Hindlimb muscle (tissue), 1 donor: ENCODE measurements around the gene SLC16A6. TPM values are rescaled to one million over a fixed set of nuclear protein-coding genes. Genes with fewer than 3 reads are reported as not detected.
A peak's percentile ranks its signal among the peaks of the same experiment; 100 is the strongest.
"Not testable (repeated sequence)": the region's sequence is repeated elsewhere in the genome, so short reads cannot be mapped to it uniquely, and the experiment has no call there.

Experiments
- DNase-seq: peaks from one replicate; pipeline ENCODE4 v3.0.0-alpha.2; 2013
- polyA plus RNA-seq: library from polyadenylated mRNA; unstranded; fragments of 120-200 nt; gene quantifications from one replicate; pipeline ENCODE4 v1.2.1, GENCODE V29; 2013; ENCODE audit not compliant: insufficient read length

Gene SLC16A6
- polyA plus RNA-seq, 1 donor, result 0.72 TPM

- no peak for DNase-seq
Observed at GRCh38 chr17:68310152-68310551, 19.2 kb upstream of the SLC16A6 start.

DNA sequence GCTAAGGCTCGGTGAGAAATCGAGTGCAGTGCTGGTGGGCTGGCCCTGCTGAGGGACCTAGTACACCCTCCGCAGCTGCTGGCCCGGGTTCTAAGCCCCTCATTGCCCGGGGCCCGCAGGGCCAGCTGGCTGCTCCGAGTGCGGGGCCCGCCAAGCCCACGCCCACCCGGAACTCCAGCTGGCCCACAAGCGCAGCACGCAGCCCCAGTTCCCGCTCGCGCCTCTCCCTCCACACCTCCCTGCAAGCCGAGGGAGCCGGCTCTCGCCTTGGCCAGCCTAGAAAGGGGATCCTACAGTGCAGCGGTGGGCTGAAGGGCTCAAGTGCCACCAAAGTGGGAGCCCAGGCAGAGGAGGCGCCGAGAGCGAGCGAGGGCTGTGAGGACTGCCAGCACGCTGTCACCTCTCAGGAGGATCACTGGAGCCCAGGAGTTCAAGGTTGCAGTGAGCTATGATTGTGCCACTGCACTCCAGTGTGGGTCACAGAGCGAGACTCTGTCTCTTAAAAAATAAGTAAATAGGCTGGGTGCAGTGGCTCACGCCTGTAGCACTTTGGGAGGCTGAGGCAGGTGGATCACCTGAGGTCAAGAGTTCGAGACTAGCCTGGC, 18.2 kb upstream of the SLC16A6 start:
- DNase-seq, result not testable (repeated sequence)

GRCh38 chr17:68308486-68308885, 17.6 kb upstream of the SLC16A6 start:
- DNase-seq, result not testable (repeated sequence)

DNA sequence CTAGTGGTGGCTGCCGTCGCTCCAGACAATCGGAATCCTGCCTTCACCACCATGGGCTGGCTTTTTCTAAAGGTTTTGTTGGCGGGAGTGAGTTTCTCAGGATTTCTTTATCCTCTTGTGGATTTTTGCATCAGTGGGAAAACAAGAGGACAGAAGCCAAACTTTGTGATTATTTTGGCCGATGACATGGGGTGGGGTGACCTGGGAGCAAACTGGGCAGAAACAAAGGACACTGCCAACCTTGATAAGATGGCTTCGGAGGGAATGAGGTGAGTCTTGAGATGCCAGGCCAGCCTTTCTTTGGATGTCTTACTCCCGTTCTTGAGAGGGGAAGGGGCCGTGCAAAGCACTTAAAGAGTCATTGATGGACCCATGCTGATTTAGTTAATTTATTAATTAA, 16.5 kb upstream of the SLC16A6 start:
- no peak for DNase-seq

DNA sequence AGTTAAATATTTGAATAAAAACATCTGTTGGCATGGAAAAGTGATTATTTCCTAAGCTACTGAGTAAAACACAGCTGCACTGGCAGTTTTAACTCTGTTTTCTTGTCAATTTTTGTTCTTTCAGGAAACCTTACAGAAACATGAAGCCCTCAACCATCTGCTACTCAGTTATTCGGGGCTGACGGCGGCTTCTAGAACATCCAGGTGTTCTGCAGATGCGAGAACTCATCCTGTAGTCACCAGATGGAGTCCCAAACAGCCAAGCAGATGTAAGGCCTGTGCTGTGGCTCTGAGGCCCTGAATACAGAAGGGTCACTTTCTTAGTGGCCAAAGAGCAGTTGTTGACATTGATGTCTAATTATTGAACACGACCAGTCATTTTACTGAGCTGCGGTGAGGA, 15.9 kb upstream of the SLC16A6 start:
- no peak for DNase-seq

DNA sequence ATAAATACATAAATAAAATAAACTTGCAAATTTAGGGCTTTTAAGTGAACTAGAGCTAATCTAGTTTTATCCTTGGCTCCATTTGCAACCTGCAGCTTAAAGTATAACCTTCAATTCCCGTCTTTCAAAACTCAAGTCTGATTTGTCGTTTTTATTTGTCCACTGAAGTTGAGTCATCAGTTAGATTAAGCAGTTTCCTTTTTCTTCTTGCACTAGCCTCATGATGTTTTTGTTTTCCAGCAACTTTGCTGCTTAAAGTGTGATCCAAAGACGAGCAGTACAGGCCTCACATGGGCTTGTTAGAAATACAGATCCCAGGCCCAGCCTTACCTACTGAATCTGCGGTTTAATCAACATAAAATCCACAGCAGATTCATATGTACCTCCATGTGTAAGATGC, 14.2 kb upstream of the SLC16A6 start:
- no peak for DNase-seq

GRCh38 chr17:68304706-68305105, 13.8 kb upstream of the SLC16A6 start:
- no peak for DNase-seq

DNA sequence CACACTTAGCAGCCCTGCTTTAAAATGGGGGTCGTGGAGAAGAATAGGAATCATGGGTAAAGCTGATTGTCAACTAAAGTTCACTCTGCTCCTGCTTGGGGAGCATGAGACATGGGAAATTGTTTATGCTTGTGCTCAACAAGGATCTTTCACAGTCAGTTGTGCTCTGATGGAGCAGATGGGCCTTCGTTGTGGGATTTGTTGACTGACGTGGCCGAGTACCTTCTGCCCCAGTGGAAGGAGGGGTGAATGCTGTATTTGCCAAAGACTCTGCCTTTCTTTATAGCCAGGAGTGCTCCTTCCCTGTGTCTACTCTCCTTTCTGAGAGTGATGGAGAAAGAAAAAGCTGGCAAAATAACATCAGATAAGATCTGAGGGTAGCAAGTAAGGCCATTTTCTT, 11.7 kb upstream of the SLC16A6 start:
- DNase-seq, result no peak

DNA sequence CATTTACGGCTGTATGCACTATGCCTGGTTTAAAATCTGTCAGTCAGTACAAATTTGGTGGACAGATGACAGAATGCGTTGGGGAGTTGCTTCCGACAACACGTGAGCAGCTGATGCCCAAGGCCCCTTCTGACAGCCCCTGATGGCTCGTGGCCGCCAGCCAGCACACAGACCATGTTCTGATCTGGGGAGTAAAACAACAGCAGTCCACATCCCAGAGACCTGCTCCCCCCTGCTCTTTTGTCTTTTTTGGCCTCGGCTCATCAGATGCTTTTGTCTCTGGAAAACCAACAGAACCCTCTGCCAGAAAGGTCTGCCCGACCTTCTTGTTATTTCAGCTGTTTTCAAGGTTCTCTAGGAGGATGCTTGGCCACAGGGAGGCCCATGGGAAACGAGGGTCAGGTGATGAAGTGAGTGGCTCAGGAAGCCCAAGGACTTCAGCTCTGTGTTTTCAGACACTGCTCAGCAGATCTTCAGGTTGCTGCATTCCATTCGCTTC, 11.2 kb upstream of the SLC16A6 start:
- no peak for DNase-seq

DNA sequence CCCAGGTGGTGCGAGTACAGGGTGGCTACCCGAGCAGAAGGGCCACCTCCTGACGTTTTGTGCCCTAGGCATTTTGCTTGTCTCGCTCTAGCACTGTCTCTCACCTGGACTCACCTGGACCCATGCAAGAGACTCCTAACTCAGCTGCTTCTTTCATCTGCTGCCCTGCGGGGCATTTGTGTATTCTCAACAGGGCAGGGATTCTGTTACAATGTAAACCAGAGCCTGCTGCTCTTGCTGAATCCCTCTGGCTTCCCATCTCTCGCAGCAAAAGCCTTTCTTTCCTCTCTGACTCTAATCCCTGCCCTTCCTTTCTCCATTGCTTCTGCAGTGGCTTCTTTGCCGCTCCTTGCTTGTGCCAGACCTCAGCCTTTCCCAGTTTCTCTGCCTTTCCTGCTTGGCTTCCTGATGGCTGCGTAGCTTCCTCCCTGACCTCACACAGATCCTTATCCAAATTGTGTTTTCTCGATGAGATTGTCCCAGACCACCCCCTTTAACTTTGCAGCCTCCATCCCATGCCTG, 10.6 kb upstream of the SLC16A6 start:
- DNase-seq, result no peak

GRCh38 chr17:68299817-68300216, 8.9 kb upstream of the SLC16A6 start:
- no peak for DNase-seq

- no peak for DNase-seq
Observed at GRCh38 chr17:68298601-68299000, 7.7 kb upstream of the SLC16A6 start.

DNA sequence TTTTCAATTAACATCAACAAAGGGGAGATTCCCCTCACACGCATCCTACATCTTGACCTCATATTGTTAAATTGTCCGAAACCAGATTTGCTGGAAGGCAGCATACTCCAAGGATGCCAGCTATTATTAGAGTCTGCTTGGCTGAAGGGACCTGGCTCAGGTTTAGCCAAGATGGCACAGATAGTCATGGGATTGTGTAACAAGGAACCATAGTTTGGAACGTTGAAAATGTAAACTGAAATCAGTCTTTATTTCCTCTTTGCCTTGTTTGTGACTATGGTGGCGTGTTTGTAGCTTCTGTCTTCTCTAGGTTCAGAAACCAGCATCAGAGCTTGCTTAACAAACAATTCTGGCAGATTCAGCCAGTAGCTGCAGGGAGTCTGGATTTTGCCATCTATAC, 6.3 kb upstream of the SLC16A6 start:
- no peak for DNase-seq

DNA sequence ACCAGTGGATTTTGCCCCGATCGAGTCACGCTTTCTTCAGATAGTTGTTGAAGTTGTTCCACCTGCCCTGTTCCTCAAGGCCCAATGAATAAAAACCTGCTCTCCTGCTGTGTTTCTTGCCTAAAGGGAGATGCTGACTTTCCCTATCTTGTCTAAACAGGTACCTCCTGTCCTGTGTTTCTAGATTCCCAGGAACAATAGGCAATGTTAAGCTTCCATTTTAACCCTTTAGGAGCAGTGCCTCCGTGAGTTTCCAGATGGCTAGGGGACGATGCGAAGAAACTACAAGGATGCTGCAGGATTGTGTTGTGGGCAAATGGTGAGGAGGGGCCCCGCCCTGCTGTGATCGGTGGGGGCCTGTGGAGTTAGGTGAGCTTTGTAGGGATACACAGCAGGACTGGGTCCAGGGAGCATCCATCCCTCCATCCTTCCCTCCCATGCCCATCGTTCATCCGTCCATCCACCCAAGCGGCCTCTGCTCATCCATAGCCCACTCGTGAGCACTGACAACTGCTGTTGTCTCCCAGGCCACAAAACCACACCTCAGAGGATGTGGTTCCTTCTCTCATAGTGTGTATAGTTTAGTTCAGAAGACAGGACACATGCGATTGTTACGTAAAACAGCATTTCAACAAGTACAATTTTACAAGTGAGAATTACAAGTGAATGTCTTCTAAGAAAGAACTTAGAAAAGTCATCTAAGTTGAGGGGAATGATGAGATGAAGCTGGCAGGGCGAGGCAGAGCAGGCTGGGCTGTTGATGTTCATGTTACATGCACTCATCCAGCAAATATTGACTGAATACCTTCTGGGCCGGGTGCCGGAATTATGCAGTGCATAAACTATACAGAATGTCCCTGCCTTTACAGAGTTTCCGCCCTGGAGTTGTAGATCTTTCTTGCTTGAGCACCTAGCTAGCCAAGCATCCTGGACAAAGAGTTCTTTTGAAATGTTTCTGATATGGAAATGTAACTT, 5.6 kb upstream of the SLC16A6 start:
- DNase-seq, result no peak

GRCh38 chr17:68295086-68295485, 4.2 kb upstream of the SLC16A6 start:
- DNase-seq, result no peak

DNA sequence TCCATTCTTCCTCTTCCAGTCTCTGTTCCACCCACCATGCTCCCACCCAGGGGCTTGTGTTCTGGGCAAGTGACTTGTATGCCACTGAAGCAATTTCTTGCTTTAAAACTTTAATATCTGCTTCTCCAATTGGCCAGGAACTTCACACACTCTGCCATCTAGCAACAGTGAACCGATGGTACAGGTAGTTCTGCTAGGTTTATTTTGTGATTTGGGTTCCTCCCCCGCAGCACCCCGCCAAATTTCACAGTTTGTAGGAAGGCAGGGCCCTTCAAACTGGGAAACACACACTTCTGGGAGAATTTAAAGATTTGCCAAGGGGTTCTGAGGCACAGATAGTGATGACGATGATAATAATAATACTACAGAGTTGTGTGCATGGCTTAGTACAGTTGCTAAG, 3.7 kb upstream of the SLC16A6 start:
- DNase-seq, result no peak

DNA sequence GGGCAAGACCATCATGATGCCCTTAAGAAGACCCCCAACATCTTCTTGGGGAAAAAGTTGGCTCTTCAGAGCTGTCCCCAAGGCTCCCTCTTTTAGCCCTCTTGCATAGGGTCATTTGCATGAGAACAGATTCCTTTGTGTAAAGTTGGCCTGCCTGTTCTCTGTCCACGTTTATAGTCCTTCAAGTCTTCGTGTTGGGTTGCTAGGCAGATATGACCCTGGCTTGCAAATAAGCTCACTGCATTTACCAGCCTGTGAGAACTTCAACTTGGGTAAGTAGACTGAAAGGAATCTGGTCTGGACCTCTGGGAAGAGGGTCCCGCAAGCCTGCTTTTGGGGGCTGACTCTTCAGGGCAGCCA, 3.2 kb upstream of the SLC16A6 start:
- no peak for DNase-seq

DNA sequence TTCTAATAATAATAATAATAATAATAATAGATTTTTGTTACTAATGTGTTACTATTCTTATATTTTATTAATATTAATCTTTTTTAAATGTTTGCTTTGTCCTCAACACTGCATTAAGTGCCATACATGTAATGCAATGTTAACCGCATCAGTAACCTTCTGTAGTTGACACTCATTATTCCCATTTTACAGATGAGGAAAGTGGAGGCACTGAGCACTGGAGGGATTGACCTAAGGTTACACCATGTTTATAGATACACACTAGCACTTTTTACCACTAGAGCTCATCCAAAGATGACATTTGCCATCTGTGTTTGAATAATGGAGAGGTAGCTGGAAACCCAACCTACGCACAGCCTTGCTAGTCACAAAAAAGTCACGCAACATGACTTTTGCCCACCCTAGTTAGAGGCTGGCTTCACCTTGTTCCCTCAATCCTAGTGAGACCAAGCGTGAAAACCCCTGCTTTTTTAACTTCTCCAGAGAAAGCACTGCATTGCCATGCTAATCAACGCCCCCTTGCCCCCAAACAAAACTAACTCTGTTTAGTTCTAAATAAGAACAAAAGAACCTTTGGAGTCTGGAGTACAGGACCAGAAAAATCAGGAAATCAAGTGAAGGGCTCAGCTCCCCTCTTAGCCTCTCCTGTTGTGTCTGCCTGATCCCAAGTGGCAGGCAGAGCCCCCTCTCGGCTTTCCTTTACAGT, 2.7 kb upstream of the SLC16A6 start:
- DNase-seq, result no peak

- no peak for DNase-seq
Observed at GRCh38 chr17:68292689-68293040, 1.7 kb upstream of the SLC16A6 start.

GRCh38 chr17:68291836-68292688, 1.1 kb upstream of the SLC16A6 start:
- peak; percentile 69 for DNase-seq

GRCh38 chr17:68290268-68290954, 516 bp downstream of the SLC16A6 start:
- DNase-seq, result no peak

DNA sequence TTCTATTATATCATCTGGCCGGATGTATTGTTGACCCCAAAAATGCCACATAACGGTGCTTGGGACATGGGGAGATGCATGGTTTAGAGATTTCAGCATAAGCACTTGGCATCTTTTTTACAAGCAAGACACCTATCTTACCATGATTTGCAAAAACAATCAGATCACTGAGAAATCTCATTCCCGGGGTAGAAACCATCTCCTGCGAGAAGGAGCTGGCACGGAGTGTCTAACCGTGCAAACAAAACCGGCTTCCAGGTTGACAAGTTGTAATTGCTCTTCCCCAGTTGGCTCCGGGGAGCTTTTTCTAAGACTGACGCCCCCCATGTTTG, 1.0 kb downstream of the SLC16A6 start:
- DNase-seq, result no peak
